NCI-H1105 treated with DMSO at 0.1 percent for 48 hours (cell line): Measurements from ENCODE around the gene ANKRD66.

Source experiments
- DNase-seq: peaks from one replicate; lab custom pipeline; 2025; lab: John Stamatoyannopoulos, UW

The ANKRD66 gene

DNA sequence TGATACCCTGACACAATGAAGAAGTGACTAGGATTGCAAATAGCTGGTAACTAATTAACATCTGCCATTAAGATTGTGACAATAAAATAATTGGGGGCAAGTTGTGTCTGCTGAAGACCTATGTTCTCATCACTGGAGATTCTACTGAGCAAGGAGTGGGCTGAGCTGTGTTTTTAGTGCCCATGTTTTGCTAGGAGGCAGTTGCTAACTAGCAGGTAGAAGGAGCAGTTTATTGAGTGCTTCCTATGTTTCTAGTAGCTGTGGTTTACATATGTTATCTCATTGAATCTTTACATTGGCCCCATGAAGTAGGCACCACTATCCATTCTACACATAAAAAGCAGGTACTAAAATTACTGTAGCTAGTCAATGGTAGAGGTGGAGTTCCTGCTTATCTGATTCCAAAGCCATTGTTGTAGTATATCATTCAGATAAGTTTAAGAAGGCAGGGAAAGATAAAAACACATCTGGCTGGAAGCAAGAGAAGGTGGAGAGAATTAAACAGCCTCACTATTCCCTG, 43.7 kb downstream of the ANKRD66 start:
- no peak for DNase-seq

DNA sequence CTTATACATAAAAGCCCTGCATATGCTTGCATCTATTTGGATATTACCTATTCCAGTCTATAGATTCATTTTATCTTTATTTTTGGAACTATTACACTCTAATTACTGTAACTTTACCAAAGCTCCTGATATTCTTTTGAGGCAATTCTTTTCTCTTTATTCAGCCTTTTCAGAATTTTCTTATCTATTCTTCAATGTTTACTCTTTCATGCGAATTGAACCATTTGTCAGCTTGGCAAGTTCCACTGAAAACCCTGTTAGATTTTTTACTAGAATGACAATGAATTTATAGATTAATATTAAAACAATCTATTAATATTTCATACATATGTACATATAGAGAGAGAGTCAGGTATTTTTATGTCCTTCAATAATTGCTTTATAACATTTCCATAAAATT, 45.9 kb downstream of the ANKRD66 start:
- DNase-seq: no peak

DNA sequence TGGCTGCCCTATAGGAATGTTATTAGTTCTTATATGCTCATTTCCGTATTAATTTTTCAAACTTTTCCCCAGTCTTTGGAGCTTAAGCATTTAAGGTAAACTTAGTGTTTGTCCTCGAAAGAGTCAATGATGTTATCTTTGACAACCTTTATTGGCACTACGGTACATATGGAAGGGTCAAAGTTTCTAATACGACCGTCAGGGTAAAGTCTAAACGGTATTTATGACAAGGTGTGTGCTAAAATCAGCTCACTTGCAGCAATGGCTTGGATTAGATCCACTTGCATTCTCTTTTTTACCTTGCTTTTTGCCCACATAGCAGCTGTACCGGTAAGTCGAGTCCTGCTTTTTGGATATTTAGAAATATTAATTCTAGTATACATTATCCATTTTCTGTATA, 46.4 kb downstream of the ANKRD66 start, which contains the start of gene MEP1A:
Gene MEP1A (plus strand): TSS at position 252 of the 400 bp plus-strand sequence. CDS start 10 bp downstream, at position 262.
- no peak for DNase-seq

DNA sequence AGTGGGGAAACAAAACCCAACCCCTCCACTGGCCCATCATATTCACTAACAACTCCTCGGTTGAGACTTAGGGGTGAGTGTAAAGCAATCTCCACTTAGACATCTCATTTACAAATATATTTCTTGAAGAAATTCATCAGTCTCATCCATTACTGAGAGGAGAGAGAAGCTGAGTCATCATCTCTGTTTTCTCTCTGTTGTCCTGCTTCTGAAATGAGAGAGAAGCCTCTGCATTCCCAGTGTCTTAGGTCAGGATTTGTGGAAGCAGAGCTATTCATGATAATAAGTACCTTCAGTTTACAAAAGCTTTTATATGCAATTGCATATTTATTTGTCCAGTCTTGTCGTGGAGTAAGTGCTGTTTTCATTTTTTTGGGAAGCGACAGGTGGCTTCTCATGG, 47.3 kb downstream of the ANKRD66 start:
- no peak for DNase-seq

DNA sequence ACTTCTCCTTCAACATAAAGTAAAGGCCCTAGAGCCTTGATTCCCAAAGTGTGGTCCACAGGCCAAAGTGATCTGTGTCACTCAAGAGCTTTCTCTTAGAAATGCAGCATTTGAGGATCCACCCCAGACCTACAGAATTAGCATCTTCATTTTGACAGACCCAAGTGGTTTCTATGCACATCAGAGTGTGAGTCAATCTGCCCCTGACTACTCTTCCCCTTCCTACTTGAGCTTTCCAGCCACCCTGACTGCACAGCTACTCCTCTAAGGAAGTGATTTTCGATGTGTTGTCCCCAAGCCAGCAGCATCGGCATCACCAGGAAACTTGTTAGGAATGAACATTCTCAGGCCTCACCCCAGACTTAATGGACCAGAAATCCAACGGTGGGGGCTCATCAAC, 49.1 kb downstream of the ANKRD66 start:
- no peak for DNase-seq

DNA sequence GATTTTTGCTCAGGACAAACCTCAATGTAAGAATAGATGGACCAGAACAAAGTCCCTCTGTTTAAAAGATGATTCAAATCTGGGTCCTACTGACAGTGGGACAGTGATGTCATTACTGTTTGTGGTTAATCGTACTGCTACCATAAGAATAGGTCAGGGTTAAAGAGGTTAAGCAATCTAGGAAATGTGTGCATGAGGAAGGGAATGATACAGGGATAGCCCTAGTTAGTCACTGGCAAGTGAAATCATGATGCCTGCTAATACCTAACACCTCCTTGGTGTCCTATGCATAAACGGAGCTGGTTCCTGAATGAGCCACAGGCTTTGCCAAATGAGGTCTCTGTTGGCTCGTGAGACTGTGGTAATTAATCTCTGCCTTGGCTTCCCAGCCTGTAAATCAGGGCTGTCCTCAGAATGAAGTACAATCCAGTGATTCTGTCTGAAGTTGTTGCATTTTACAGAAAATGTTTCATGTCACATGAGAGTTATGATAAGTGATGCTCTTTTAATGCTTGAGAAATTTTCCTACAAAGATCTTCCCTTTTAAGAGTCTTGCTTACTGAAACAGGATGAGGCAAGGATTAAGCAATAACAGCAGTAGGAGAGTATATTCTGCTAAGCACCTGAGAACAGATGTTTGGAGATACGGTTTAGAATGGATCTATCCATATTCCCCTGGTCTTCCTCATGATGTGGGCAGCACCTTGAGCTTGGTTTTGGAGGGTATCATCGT, 50.3 kb downstream of the ANKRD66 start:
- no peak for DNase-seq

DNA sequence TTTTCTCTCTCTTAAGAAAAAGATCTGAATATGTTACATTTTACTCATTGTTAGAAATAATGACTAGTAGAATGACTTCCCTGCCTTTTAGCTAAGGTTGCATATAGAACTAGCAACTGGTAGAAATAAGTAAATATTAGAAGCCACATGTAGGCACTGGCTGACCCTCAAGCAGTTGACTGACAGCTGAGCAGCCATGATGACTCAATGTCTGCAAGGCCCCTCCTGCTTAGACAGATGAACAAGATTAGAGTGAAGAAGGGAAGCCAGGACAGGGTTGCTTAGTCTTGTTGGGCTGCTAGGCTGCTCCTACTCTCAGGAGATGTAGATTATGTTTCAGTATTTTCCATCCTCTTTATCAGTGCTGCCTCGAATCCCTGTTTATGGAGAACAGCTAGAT, 52.9 kb downstream of the ANKRD66 start:
- no peak for DNase-seq

DNA sequence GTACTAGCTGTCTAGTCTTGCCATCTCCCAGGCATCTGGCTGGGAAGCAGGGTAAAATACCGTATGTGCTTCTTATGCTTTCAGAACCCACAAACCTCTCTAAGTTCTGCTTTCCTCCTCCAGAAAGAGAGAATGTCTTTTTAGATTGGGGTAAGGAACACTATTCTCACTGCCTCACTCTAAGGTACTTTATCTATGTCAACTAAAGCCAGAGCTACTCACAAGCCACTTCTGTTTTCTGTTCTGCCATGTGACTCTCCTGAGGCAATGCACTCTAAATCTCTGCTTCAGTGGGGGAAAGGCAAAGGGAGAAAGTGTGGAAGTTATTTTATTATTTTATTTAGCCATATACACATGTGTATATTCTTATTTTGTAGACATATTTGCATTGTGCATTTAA, 62.1 kb downstream of the ANKRD66 start:
- no peak for DNase-seq
